Activated CD4-positive, alpha-beta T cell treated with anti-CD3 and anti-CD28 coated beads for 48 hours (primary cell): ENCODE measurements around the gene PPP1R26.
"Not testable (repeated sequence)": the region's sequence is repeated elsewhere in the genome, so short reads cannot be mapped to it uniquely, and the experiment has no call there.

Source experiments
- DNase-seq: peaks from one replicate; pipeline ENCODE4 v3.0.0-alpha.2; 2020

The PPP1R26 gene

GRCh38 chr9:135479469-135480052, at the start of gene PPP1R26:
PPP1R26 (plus strand) TSS chr9:135479782; CDS start chr9:135484511, 4,729 bp downstream.
- no peak for DNase-seq

- no peak for DNase-seq
These were observed 42.3 kb upstream of the PPP1R26 start for GRCh38 chr9:135437259-135437658.

- DNase-seq, result not testable (repeated sequence)
These were observed 41.9 kb upstream of the PPP1R26 start for GRCh38 chr9:135437696-135438095.

GRCh38 chr9:135438581-135439232, 40.9 kb upstream of the PPP1R26 start:
- DNase-seq, result peak; percentile 69

GRCh38 chr9:135439514-135439913, 40.1 kb upstream of the PPP1R26 start:
- not testable (repeated sequence) for DNase-seq

GRCh38 chr9:135439916-135440315, 39.7 kb upstream of the PPP1R26 start:
- DNase-seq, result no peak

- DNase-seq, result no peak
These were observed 39.0 kb upstream of the PPP1R26 start for GRCh38 chr9:135440620-135441019.

- not testable (repeated sequence) for DNase-seq
These were observed 38.2 kb upstream of the PPP1R26 start for GRCh38 chr9:135441105-135442071.

GRCh38 chr9:135442075-135442474, 37.5 kb upstream of the PPP1R26 start:
- DNase-seq, result no peak

GRCh38 chr9:135443797-135444425, 35.7 kb upstream of the PPP1R26 start:
- DNase-seq, result no peak

- no peak for DNase-seq
These were observed 32.5 kb upstream of the PPP1R26 start for GRCh38 chr9:135447126-135447525.

GRCh38 chr9:135448663-135449100, 30.9 kb upstream of the PPP1R26 start:
- DNase-seq, result no peak

GRCh38 chr9:135449532-135449931, 30.1 kb upstream of the PPP1R26 start:
- not testable (repeated sequence) for DNase-seq

GRCh38 chr9:135450956-135451355, 28.6 kb upstream of the PPP1R26 start:
- DNase-seq, result no peak

- not testable (repeated sequence) for DNase-seq
These were observed 27.7 kb upstream of the PPP1R26 start for GRCh38 chr9:135451909-135452308.

GRCh38 chr9:135454737-135455136, 24.8 kb upstream of the PPP1R26 start:
- DNase-seq, result no peak

GRCh38 chr9:135455401-135456030, 24.1 kb upstream of the PPP1R26 start:
- no peak for DNase-seq

GRCh38 chr9:135456436-135457104, 23.0 kb upstream of the PPP1R26 start:
- DNase-seq, result no peak

- DNase-seq, result not testable (repeated sequence)
These were observed 21.1 kb upstream of the PPP1R26 start for GRCh38 chr9:135458478-135458877.

- DNase-seq, result no peak
These were observed 17.6 kb upstream of the PPP1R26 start for GRCh38 chr9:135461936-135462335.

GRCh38 chr9:135463140-135463539, 16.4 kb upstream of the PPP1R26 start:
- DNase-seq, result no peak

- no peak for DNase-seq
These were observed 15.4 kb upstream of the PPP1R26 start for GRCh38 chr9:135464181-135464580.
